ENCODE measurements around the gene ZNF85. TPM values are rescaled to one million over a fixed set of nuclear protein-coding genes. Genes with fewer than 3 reads are reported as not detected.
"Not testable (repeated sequence)": the region's sequence is repeated elsewhere in the genome, so short reads cannot be mapped to it uniquely, and the experiment has no call there.

Gene ZNF85
- polyA plus RNA-seq (ENCODE audit: insufficient read length in 4 of 4): 10 to 100 TPM; 16.6 to 23.0 (median 19.8) TPM

DNA sequence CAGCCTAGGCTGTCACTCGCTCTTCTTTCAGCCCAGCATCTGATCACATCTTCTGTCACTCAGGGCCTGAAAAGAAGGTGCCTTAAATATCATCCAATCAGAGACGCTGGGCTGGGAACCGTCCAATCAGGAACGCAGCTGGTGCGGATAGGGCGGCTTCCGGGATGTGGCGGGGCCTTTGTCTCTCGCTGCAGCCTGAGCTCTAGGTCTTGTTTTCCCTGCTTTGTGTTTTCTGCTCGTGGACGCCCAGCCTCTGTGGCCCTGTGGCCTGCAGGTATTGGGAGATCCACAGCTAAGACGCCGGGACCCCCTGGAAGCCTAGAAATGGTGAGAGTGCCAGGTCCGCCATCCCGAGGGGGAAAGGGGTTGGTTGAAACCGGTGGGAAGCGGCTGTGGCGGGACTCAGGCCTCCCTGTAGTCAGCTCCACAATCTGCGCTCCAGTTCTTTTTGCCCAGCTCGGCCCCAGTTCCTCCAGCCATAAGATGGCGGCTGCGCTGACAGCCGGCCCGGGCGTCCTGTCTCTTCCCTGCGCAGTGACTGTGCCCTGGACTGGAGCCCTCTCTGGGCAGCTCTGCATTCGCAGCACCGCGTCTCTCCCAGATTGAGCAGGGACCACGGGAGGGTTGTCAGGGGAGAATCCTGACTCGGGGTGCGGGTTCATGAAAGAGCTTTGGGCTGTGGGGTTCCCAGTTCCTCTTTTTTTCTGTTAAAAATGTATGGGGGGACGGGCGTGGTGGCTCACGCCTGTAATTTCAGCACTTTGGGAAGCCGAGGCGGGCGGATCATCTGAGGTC lies at the start of gene ZNF85:
TSS of gene ZNF85 (plus strand) at position 175 of the 795 bp plus-strand sequence. CDS start at position 325, 150 bp downstream.
- DNase-seq (ENCODE audit: low read depth in 4 of 4, low spot score in 3 of 4): peak; percentile 81 to 91 (median 84)

DNA sequence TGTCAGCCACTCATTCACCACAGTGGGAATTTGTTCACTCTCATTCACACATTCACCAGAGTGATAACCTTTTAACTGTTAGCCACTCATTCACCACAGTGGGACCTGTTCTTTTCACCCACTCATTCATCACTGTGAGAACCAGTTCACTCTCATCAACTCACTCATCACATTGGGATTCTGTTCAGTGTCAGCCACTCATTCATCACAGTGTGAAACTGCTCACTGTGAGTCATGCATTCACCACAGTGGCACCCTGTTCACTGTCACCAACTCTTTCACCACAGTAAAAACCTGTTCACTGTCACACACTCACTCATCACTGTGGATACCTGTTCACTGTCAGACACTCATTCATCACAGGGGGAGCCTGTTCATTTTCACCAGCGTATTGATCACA lies 43.5 kb upstream of the ZNF85 start:
- DNase-seq (ENCODE audit: low read depth in 4 of 4, low spot score in 3 of 4): no peak

DNA sequence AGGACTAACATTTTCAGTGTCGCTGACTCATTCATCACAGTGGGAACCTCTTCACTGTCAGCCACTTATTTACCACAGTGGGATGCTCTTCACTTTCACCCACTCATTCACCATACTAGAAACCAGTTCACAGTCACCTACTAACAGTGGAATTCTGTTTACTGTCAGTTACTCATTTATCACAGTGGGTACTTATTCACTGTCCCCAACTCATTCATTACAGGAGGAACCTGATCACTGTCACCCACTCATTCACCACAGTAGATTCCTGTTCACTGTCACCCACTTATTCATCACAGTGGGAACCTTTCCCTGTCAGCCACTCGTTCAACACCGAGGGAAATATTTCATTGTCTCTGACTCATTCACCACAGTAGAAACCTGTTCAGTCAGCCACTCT lies 10.1 kb upstream of the ZNF85 start:
- DNase-seq (ENCODE audit: low read depth in 4 of 4, low spot score in 3 of 4): no peak

DNA sequence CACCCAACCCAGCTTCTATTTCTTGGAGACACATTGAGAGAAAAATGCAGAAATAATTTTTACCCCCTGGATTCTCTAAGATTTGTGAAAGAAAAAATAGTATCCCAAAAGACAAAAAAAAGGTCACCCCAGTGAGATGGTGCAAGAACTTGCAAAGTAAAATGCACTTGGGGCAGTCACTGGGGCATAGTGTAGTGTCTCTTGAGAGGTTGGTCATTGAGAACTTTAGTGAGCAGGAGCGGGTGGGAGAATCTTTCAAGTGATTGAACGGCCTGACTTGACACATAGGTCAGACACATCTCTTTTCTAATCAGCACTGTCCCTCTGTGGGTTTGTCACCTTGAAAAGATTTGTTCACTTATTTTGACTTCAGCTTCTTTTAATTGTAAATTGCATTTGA lies 2.4 kb downstream of the ZNF85 start:
- DNase-seq (ENCODE audit: low read depth in 4 of 4, low spot score in 3 of 4): no peak

DNA sequence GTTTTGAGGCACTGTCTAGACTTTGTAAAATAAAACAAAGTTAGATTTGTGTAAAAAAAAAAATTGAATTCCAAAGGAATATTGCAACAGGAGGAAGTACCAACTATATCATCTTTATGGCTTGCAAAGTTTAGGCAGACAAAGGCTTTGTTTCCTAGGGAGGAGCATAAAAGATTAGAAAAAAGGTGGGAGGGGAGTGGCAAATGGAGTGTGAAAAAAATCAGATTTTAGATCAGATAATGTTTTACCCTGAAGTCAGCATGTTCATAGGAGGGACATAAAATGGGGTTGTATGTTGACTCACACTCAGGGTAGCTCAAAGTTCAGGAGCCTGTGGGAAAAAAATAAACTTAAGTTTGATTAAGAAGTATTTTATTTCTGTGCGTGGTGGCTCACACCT lies 3.7 kb downstream of the ZNF85 start:
- no peak for DNase-seq (ENCODE audit: low read depth in 4 of 4, low spot score in 3 of 4)

DNA sequence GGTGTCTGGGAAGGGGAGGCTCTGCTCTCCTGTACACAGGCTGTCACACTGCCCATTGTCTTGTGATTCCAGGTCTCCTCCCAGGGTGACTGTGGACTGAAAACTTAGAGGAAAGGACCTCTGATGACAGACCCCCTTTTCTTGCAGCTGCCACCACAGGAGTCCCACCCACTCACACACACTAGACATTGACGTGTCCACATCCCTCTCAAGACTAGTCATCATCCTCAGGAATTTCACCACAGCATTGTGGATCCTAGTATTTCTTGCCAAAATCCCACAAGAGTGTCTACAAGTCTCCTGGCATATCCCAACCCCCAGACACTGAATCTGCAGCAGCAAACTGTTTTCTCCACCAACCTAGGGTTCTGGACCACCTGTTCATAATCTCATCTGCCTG lies 5.3 kb downstream of the ZNF85 start:
- no peak for DNase-seq (ENCODE audit: low read depth in 4 of 4, low spot score in 3 of 4)

DNA sequence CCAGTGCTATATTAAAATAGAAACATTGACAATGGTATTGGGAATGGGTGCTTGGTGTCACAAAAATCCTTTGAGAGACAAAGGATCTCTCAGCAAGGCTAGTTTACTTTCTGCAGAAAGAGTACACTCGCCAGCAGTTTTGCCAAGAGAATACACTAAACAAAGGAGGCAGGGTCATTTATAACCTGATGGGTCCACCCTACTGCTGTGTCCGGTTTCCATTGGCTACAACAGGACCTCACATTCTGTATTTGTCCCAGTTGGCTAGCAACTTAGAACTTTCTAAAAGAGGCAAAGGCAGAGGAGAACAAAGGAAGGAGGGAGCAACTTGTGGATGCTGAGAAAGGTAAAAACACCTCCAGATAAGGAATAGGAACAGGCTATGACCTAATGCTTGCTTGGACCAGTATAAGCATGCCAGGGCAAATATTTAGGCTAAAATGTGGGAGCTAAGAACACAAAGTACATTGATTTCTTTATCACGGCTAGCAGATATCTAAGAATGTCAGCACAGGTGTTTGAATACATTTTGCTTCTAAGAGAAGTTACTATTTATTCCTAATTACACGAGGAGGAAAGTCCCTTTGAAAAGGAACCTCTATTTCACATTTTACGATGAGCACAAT lies 13.4 kb downstream of the ZNF85 start:
- not testable (repeated sequence) for DNase-seq (ENCODE audit: low read depth in 4 of 4, low spot score in 3 of 4)

DNA sequence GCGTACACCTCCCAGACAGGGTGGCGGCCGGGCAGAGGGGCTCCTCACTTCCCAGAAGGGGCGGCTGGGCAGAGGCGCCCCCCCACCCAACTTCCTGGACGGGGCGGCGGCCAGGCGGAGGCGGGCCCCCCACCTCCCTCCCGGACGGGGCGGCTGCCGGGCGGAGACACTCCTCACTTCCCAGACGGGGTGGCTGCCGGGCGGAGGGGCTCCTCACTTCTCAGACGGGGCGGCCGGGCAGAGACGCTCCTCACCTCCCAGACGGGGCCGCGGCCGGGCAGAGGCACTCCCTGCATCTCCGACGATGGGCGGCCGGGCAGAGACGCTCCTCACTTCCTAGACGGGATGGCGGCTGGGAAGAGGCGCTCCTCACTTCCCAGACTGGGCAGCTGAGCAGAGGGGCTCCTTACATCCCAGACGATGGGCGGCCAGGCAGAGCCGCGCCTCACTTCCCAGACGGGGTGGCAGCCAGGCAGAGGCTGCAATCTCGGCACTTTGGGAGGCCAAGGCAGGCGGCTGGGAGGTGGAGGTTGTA lies 29.6 kb downstream of the ZNF85 start:
- not testable (repeated sequence) for DNase-seq (ENCODE audit: low read depth in 4 of 4, low spot score in 3 of 4)

DNA sequence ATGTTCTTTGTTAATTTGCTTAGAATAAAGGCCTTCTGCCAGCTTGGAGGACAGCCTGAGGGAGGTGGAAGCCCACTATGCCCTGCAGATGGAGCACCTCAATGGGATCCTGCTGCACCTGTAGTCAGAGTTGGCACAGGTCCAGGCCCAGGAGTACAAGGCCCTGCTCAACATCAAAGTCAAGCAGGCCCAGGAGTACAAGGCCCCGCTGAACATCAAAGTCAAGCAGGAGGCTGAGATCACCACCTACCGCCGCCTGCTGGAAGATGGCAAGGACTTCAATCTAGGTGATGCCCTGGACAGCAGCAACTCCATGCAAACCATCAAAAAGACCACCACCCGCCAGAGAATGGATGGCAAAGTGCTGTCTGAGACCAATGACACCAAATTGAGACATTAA lies 41.7 kb downstream of the ZNF85 start:
- DNase-seq (ENCODE audit: low read depth in 4 of 4, low spot score in 3 of 4): no peak

DNA sequence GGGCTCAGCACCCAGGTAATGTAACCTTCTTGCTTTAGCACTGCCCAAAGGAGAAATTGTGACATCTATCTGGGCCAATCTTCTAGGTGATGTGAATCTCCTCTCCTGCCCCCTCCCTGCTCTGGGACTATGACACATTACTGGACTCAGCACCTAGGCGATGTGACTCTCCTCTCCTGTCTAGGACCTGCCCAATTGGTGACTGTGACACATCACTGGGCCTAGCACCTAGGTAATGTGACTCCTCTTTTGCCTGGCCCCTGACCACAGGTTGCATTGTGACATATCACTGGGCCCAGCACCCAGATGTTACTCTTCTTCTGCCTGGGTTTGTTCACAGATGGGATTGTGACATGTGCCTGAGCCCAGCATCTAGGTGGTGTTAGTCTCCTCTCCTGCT lies 45.0 kb downstream of the ZNF85 start:
- no peak for DNase-seq (ENCODE audit: low read depth in 4 of 4, low spot score in 3 of 4)

DNA sequence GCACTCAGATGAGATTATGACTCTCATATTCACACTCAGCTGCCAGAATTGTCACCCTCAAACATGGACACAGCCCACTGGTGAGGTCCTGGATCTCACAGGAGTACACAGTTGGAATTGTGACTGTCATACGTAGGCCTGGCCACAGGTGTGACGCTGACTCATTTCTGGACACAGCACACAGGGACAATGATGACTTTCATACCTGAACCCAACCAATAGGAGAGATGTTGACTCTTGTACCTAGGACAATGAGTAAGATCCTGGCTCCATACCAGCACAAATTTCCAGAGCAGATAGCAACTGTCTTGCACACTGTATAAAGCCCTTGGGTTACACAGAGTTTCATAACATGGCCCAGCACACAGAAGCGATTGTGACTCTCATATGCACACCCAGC lies 46.4 kb downstream of the ZNF85 start:
- no peak for DNase-seq (ENCODE audit: low read depth in 4 of 4, low spot score in 3 of 4)

DNA sequence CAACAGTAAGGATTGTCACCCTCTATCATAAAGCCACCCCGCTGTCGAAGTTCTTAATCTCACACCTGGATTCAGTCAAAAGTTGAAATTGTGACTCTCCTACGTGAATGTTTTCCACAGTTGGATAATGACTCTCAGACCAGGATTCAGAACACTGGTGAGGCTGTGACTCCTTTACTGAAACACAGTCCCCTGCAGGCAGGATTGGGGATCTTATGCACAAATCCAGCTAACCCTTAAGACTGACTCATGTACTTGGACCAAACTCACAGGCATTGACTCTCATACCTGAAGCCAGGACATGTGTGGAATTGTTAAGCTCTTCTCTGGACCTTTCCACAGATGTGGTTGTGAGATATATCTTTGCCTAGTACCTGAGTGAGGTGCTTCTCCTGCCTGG lies 46.8 kb downstream of the ZNF85 start:
- no peak for DNase-seq (ENCODE audit: low read depth in 4 of 4, low spot score in 3 of 4)

DNA sequence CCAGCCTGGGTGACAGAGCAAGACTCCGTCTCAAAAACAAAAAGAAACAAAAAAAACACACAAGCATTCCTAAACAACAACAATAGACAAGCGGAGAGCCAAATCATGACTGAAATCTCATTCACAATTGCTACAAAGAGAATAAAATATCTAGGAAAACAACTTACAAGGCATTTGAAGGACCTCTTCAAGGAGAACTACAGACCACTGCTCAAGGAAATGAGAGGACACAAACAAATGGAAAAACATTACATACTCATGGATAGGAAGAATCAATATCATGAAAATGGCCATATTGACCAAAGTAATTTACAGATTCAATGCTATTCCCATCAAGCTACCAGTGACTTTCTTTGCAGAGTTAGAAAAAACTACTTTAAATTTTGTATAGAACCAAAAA lies 69.7 kb downstream of the ZNF85 start:
- DNase-seq (ENCODE audit: low read depth in 4 of 4, low spot score in 3 of 4): not testable (repeated sequence)

DNA sequence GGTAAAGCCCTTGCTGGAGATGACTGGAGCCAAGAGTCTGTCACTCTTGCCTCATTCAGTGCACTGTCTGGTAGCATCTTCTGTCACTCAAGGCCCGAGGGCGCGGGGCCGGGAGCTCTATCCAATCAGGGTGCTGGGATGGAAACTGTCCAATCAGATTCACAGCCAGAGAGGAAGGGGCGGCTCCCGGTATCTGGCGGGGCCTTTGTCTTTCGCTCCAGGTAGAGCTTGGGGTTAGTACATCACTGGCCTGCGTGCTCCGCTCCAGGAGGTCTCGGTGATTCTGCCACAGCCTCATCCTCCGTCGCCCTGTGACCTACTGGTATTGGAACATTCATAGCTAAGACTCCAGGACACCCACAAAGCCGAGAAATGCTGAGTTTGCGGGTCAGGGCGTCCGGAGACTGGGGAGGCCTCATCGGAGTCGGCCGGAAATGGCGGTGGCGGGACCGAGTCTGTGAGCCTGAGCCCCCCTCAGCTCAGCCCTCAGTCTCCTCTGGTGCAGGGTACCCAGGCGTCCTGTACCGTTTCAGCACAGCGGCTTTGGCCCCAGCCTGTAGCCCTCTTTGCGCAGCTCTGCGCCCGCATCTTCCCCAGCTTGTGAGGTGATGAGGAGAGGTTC lies 76.8 kb downstream of the ZNF85 start:
- DNase-seq (ENCODE audit: low read depth in 4 of 4, low spot score in 3 of 4): peak; percentile 69 to 93 (median 92)

Other genes starting within 250 kb of the ZNF85 start
- 1 to 10 TPM; 4.8 to 7.7 (median 5.3) TPM for gene ZNF66, start 146.9 kb upstream of the ZNF85 start, polyA plus RNA-seq (ENCODE audit: insufficient read length in 4 of 4)
- gene ZNF430, start 97.4 kb downstream of the ZNF85 start, polyA plus RNA-seq (ENCODE audit: insufficient read length in 4 of 4): 10 to 100 TPM in 3 of 4 donors, 1 to 10 TPM in 1; 9.8 to 13.7 (median 13.5) TPM
- gene ZNF714, start 159.0 kb downstream of the ZNF85 start, polyA plus RNA-seq (ENCODE audit: insufficient read length in 4 of 4): 10 to 100 TPM; 13.0 to 25.2 (median 16.2) TPM
- gene ZNF431, start 218.8 kb downstream of the ZNF85 start, polyA plus RNA-seq (ENCODE audit: insufficient read length in 4 of 4): 10 to 100 TPM; 16.9 to 27.8 (median 23.5) TPM